ENCODE data around the gene TTLL8. TPM values are rescaled to one million over a fixed set of nuclear protein-coding genes. Genes with fewer than 3 reads are reported as not detected.
A peak's percentile ranks its signal among the peaks of the same experiment; 100 is the strongest.

The TTLL8 gene
- total RNA-seq, 1 donor = 0.27 TPM

DNA sequence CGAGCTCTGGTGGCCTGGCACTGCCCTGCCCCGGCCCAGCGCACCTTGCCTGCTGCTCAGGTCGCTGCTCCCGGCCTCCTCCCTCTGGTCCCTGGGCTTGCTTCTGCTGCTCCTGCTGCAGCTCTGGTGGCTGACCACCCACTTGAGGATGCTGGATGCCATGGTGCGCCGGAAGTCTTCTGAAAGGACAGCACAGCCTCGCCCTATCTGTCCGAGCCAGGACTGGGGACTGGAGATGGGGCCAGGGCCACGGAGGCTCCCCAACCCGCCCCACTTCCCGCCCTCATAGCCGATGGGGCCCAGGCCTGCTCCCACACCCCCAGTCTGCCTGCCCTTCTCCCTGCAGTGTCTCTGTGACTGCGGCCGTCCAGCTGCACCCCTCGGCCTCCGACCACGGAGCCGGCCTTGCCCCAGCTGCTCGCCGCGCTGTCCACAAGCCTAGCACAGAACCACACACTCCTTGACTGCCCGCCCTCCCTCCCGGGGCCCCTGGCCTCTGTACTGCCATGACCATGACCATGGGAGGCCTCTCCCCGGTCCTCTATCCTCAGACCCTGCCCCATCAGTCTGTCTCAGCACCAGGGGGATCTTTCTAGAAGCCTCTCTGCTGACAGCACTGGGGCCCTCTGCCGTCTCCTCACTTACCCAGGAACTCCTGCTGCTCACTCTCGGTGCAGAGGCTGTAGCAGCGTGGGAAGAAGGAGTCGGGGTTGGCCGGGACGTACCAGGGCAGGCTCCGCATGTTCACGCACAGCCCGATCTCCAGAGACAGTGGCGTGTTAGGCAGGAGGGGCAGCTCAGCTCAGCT, 12.7 kb downstream of the TTLL8 start:
- DNase-seq (ENCODE audit: low read depth in 2 of 3, low spot score in 2 of 3) = no peak

GRCh38 chr22:50044485-50045118, 13.5 kb downstream of the TTLL8 start:
- peak in 2 of 3 donors; percentile 36 to 58 for DNase-seq (ENCODE audit: low read depth in 2 of 3, low spot score in 2 of 3)

DNA sequence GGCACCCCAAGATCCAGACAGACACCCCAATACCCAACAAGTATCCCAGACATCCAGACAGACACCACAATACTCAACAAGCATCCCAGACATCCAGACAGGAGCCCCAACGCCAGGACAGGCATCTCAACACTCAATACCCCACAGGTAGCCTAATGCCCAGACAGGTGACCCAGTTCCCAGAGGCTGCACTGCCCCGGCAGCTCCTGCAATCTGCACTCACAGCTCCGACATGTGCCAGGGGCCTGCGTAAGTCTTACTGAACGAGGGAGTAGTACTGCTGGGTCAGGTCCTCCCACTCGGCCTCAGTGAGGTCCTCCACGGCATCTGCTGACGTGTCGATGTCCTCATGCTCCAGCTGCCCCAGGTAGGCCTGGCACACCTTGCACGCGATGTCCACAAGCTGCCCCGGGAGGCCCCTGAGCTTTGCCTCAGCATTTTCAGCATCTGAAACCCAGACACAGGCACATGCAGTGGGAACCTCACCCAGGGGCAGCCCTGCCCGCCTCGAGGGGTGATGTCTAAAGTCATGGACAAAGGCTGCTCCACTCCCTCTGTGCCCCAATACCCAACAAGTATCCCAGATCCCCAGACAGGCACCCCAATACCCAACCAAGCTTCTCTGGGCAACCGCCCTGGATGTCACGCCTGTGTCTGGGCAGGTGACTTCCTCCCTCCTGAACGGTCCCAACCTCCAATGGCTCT, 16.6 kb downstream of the TTLL8 start:
- DNase-seq (ENCODE audit: low read depth in 2 of 3, low spot score in 2 of 3) = no peak

- no peak for DNase-seq (ENCODE audit: low read depth in 2 of 3, low spot score in 2 of 3)
Measured at GRCh38 chr22:50040717-50041116, 17.4 kb downstream of the TTLL8 start.

- no peak for DNase-seq (ENCODE audit: low read depth in 2 of 3, low spot score in 2 of 3)
Measured at GRCh38 chr22:50039669-50040443, 18.2 kb downstream of the TTLL8 start.

- no peak for DNase-seq (ENCODE audit: low read depth in 2 of 3, low spot score in 2 of 3)
Measured at GRCh38 chr22:50035976-50036724, 21.9 kb downstream of the TTLL8 start.

- DNase-seq (ENCODE audit: low read depth in 2 of 3, low spot score in 2 of 3) = no peak
Measured at GRCh38 chr22:50035131-50035881, 22.8 kb downstream of the TTLL8 start.

DNA sequence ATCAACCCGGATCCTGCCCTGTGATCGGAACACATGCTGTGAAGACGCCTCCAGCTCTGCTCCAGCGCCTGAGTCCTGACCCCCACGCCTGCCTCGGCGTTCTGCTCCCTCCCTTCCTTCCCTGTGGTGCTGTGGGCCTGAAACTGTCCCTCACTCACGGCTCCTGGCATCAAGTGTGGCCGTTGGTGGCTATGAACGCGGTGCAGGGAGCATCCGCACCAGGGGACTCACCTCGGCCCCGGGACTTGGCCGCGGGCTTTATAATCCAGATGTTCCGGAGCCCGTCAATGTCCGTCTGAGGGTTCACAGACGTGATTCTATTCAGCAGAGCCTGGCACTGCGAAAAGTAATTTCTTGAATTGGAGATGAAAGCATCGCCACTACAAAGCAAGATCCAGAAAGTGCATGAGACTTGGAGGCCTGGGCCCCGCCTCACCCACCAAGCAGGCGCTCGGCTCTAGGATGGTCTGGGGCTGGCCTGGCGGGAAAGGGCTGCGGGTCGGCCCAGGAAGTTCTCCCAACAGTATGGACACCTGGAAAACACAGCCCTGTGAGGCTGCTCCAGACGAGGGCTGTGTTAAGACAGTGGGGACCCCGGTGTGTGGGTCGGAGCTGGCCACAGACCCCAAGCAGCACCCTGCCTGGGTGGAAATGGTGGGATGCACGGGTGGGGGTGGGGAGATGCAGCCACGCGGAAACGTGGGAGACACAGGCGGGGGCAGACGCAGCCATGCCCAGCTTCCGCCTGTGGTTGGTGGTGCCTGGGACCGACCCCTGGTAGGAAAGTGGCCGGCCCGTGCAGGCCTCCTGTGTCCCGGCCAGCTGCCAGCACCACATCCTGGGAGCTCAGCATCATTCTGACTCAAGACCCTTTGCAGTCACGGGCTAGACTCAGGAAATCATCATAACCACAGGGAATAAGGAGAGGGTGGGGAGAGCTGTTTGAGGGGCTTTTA, 23.7 kb downstream of the TTLL8 start:
- DNase-seq (ENCODE audit: low read depth in 2 of 3, low spot score in 2 of 3) = peak in 2 of 3 donors; percentile 85 to 94

DNA sequence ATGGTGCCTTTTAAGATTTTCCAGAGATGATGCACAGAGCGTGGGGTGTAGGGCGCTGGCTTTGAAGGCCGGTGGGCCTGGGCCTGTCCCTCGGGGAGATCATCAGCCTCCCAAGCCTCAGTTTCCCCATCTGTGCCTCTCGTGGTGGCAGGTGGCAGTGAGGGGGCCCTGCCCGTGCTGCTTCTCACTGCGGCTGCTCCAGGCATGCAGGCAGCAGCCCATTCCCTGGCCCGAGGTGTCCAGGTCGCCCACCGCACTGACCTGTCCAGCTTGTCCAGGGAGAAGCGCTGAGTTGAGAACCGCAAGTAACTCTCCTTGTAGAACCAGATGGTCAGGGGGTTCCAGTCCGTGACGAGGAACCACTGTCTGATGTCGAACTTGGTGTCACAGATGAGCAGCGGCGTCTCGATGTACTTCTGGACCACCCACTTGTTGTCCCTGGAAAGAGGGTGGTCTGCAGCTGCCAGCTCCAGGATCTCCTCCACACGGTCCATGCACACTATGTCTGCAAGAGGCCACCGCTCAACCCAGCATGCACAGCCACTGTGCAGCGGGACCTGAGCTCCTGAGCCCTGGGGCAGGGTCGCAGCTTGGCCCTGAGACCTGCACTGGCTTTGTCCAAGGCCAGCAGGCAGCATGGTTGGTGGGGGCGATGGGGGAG, 25.0 kb downstream of the TTLL8 start:
- no peak for DNase-seq (ENCODE audit: low read depth in 2 of 3, low spot score in 2 of 3)

DNA sequence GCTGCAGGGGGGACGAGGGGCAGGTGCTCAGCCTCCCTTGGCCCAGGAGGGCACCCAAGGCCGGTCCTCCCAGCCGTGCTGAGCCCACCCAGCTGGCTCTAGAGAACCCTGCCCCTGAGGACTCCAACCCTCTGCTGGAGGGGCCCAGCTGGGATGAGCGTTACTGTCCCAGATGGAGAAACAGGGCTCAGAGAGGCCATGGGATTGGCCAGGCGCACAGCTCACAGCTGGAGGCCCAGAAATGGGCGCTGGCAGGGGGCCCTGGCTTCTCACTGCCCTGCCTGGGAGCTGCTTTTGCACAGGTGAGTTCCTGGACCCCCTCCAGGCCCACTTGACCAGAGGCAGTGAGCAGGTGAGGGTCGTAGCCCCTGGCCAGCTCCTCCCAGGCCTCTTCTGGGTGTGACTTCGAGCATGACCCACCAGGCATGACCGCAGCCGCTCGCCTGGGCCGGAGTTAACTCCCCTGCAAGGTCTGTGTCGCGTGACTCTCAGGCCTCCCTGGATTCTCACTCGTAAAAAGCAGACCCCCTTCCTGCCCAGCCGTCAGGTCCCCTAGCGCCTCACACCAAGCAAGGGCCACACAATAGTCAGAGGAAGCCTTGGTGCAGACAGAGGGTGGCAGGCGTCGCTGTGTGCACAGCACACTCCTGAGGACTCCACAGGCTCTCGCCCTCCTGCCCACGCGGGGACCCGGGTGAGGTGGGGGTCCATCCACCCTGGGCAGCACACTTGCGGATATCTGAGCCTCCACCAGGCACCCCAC, 25.8 kb downstream of the TTLL8 start:
- DNase-seq (ENCODE audit: low read depth in 2 of 3, low spot score in 2 of 3) = no peak

DNA sequence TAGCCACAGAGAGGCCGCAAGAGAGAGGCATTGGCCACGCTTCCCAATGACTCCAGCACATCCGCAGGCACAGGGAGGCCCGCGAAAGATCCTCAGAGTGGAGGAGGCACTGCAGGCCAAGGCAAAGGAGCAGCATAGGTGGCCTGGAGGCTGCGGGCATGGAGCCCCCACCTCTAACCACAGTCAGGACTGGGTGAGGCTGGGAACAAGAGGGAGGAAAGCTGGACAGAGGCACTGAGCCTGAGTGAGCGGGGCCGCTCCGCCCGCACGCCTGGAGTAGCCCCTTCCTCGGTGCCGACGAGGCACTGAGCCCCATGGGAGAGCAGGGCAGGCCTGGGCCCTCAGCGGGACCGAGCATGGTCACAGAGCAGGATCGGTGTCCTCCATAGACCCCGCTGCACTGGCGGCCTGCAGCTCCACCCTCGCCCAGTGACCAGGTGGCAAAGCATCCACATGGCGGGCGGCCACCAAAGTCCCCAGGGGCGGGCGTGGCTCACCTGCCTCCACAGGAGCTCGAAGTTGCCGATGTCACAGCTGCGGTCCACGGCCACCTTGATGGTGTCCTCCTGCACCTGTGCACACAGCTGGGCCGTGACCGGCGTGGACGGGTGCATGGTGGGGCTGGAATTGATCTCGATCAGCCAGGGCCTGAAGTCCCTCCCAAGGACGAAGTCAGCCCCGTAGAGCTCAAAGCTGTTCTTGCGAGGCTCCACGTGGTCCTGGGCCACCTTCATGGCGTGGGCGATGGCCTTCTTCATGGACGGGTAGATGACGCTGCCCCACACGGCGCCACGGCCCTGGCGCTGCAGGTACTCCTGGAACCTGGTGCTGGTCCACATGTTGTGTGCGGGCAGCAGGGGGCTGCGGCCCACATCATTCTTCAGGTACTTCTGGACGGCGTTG, 26.7 kb downstream of the TTLL8 start:
- DNase-seq (ENCODE audit: low read depth in 2 of 3, low spot score in 2 of 3) = no peak

GRCh38 chr22:50030297-50031188, 27.6 kb downstream of the TTLL8 start:
- peak; percentile 69 to 90 (median 83) for DNase-seq (ENCODE audit: low read depth in 2 of 3, low spot score in 2 of 3)

DNA sequence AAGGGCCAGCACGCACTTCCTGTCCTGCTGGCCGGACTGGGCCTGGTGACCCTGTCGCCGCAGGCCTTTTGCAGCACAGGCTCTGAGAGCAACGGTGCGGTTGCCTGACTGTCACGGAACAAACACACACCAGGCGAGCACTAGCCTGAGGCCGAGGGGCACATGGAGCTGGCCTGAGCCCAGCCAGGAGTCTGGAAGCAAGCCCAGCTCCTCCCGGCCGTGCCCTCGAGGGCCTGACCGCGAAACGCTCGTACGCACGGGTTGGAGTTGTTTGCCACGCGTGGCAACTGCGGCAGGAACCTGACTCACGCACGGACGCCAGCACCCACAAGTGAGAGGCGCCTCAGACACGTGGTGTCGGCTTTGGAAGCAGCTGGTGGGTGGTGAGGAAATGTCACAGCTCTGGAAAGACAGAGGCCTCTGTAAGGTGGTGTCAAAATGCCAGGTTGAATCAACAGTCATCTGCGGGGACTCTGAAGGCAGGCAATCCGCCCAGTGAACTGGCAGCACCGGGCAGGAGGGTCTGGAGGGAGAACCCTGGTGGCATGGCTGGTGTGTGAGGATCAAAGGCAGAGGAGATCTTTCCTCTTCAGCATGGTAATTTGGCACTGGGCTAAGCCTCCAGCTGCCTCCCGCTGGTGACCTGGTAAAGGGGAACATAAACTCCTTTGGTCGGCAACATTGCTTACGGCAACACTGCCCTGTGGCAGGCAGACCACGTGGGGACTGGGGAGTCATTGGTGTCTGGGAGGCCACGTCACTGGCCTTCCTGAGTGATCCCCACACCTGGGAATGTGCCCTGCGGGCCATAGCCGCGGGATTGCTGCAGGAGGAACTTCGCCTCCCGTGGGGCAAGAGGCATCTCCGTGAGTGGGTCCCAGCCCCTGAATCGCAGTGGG, 30.2 kb downstream of the TTLL8 start:
- peak in 1 of 3 donors; percentile 32 for DNase-seq (ENCODE audit: low read depth in 2 of 3, low spot score in 2 of 3)

DNA sequence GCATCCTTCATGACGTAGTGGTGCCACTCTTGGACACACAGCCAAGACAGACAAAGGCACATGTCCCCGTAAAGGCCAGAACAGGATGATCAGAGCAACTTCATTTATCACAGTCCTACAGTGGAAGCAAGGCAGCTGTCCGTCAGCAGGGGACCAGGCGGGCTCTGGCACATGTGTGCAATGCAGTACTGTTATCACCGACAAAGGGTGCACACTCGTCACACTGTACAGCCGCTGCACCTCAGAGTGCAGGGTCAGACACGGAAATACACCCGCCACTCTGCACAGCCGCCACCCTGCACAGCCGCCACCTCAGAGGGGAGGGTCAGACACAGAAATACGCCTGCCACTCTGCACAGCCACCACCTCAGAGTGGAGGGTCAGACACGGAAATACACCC, 32.1 kb downstream of the TTLL8 start:
- DNase-seq (ENCODE audit: low read depth in 2 of 3, low spot score in 2 of 3) = no peak
